Left renal pelvis (tissue), 4 donors: ENCODE measurements around the gene PRCP. TPM values are rescaled to one million over a fixed set of nuclear protein-coding genes. Genes with fewer than 3 reads are reported as not detected.
"Not testable (repeated sequence)": the region's sequence is repeated elsewhere in the genome, so short reads cannot be mapped to it uniquely, and the experiment has no call there.

ENCODE experiments used
- DNase-seq, 4 donors: peaks; one replicate each; pipeline ENCODE4 v3.0.0-alpha.2; 2013; ENCODE audit warnings: low read depth in 4 of 4, low spot score in 3 of 4
- polyA plus RNA-seq, 4 donors: library from polyadenylated mRNA; unstranded; fragments of 120-200 nt; gene quantifications; one replicate each; pipeline ENCODE4 v1.2.1, GENCODE V29; 2013; ENCODE audit not compliant: insufficient read length in 4 of 4

The PRCP gene
- 100 to 1,000 TPM; 203 to 317 (median 264) TPM for polyA plus RNA-seq

DNA sequence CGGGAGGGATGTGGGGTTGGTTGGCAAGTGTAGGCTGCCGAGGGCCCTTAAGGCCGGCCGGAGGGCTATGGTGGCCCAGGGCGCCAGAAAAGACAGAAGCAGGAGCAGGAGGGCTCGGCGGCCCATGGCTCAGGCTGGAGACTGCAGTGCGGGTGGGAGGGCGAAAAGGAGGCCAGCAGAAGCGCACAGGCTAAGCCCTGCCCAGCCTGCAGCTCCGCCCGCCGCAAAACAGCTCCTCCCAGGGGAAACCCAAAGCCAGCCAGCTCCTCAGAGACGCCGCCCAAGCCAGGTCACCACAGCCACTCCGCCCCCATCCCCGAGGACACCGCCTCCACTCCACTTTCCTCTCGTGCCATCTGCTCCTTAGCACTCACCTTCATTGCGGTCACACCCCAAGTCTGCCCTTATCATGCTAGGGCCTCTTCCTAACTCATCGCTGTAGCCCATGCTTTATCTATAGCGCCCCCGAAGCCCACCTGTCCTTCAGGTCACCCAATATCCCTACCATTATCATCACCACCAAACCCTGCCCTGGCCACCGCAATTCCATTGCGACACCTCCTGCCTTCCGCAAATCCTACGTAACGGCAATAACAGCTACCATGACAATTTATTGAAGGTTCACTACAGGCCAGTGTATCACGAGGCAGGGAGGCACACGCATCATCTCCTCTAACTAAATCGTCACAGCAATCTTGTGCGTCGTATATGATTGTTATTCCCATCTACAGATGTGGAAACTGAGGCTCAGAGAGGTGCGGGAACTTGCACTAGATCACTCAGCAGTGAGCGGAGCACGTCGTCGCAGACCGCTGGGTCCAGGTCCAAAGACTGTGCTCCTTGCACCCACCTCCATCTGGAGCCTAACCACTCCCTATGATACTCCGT, at the start of gene PRCP:
PRCP (minus strand) TSS at position 154 of the 888 bp plus-strand sequence; CDS start at position 126, 28 bp downstream.
- peak; percentile 73 to 83 (median 76) for DNase-seq

DNA sequence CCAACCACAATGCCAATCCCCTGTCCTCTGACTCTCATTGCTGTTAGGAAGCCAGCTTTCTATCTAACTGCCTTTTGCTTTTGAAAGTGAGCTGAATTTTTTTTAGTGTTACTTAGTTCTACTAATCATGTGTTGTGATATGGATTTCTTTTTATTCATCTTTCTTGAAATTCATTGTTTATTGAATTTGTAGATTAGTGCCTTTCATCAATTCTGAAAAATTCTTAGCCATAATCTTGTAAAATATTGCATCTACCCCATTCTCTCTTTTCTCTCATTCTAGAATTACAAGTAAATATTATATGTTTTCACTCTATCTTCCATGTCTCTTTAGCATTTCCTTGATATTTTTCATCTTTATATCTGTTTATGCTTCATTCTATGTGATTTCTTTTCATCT, 49.1 kb upstream of the PRCP start:
- no peak for DNase-seq

- no peak for DNase-seq
These were observed 45.5 kb upstream of the PRCP start for GRCh38 chr11:82945682-82946081.

DNA sequence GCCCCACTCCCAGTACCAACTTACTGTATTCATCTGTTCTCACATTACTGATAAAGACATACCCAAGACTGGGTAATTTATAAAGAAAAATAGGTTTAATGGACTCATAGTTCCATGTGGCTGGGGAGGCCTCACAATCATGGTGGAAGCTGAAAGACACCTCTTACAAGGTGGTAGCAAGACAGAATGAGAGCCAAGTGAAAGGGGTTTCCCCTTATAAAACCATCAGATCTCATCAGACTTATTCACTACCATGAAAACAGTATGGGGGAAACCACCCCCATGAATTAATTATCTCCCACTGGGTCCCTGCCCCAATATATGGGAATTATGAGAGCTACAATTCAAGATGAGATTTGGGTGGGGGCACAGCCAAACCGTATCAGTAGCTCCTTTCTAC, 44.8 kb upstream of the PRCP start:
- not testable (repeated sequence) for DNase-seq

DNA sequence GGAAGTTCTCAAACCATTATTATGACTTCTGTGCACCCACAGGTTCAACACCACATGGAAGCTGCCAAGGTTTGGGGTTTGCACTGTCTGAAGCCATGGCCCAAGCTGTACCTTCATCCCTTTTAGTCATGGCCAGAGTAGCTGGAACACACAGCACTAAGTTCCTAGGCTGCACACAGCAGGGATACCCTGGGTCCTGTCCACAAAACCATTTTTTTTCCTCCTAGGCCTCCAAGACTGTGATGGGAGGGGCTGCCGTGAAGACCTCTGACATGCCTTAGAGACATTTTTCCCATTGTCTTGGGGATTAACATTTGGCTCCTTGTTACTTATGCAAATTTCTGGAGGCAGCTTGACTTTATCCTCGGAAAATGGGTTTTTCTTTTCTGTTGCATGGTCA, 44.0 kb upstream of the PRCP start:
- no peak for DNase-seq

GRCh38 chr11:82943430-82943829, 43.2 kb upstream of the PRCP start:
- DNase-seq: not testable (repeated sequence)

DNA sequence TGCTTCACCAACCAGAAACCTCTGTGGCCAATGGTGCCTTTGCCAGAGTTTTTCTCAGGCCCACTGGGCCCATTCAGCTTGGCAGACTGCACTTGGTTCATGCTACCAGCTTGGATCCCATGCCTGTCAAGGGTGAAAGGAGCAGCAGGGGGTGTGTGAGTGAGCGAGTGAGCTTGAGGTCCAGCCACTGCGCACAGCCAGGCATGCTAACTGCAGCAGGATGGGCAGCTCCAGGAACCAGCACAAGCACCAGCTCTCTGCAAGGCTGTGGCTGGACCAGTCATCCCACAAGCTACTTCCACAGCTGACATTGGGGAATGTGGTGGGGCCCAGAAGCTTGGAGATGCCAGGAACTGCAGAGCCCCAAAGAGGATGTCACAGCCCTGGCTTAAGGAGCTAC, 42.1 kb upstream of the PRCP start:
- no peak for DNase-seq

DNA sequence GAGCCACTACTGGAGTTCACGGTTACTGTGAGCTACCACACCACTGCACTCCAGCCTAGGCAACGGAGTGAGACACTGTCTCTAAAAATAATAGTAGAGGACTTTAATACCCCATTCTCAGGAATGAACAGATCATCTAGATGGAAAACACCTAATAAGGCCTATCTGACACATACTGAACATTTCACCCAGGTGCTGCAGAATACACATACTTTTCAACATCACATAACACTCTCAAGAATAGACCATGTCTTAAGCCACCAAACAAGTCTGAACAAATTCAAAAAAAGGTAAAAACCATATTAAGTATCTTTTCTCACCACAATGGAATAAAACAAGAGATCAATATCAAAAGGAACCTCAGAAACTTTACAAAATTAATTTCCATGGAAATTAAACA, 39.2 kb upstream of the PRCP start:
- DNase-seq: no peak

GRCh38 chr11:82937554-82937953, 37.3 kb upstream of the PRCP start:
- DNase-seq: no peak

DNA sequence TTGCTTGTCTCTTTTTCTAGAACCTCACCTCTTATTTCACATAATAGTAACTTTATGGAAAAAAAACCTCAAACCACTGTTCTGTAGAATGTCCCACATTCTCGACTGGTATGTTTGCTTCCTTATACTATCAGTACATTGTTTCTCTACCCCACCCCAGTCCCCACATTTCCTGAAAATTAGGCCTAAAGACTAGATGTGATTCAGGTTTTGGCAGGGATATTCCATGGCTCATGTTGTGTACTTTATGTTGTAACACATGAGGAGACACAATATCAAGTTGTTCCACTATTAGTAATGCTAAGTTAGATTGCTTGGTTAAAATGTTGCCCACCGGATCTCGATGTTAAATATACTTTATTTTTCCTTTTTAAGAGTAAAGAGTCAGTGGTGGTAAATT, 36.0 kb upstream of the PRCP start:
- DNase-seq: no peak

DNA sequence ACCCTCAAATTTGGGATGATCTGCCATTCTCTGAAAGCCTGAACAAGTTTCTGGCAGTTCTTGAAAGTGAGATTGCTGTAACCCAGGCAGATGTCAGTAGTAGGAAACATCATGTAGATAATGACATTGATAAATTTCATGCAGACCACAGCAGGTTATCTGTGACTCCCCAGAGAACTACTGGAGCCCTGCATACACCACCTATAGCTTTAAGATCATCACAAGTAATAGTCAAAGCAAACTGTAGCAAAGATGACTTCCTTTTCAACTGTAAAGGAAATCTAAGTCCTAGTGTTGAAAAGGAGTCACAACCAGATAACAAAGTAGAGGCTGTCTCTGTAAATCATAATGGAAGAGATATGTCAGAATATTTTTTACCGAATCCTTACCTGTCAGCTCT, 32.3 kb upstream of the PRCP start:
- DNase-seq: no peak

- DNase-seq: no peak
These were observed 30.5 kb upstream of the PRCP start for GRCh38 chr11:82930734-82931133.

- DNase-seq: no peak
These were observed 30.0 kb upstream of the PRCP start for GRCh38 chr11:82930229-82930628.

- no peak for DNase-seq
These were observed 28.9 kb upstream of the PRCP start for GRCh38 chr11:82929121-82929520.

DNA sequence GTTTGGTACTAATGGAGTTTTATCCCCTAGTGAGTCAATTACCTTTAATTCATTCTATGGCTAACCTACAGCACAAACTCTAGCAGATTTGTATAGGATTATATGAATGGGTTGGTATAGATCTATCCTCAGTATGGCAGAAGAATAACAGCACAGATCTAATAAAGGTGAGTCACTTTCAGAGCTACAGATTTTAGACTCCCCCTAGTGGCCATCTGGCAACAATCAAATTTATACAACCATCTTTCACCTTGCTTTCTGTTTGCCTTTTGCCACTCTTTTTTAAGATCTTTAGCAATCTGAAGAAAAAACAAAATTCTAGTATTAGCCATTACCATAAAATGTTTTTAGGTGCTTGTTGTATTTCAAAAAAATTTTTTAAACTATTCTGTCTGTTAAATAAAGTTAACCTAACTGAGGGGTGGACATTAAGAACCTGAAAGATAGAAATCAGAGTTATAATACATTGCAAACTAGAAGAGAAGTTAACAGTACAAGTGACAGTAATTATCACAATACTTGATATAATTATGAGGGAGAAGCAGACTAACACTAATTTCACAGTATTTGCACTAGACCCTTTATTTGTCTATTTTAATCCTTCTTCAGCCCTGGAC, 27.1 kb upstream of the PRCP start:
- peak in 2 of 4 donors; percentile 18 to 20 for DNase-seq

GRCh38 chr11:82924522-82925224, 24.4 kb upstream of the PRCP start:
- DNase-seq: no peak

DNA sequence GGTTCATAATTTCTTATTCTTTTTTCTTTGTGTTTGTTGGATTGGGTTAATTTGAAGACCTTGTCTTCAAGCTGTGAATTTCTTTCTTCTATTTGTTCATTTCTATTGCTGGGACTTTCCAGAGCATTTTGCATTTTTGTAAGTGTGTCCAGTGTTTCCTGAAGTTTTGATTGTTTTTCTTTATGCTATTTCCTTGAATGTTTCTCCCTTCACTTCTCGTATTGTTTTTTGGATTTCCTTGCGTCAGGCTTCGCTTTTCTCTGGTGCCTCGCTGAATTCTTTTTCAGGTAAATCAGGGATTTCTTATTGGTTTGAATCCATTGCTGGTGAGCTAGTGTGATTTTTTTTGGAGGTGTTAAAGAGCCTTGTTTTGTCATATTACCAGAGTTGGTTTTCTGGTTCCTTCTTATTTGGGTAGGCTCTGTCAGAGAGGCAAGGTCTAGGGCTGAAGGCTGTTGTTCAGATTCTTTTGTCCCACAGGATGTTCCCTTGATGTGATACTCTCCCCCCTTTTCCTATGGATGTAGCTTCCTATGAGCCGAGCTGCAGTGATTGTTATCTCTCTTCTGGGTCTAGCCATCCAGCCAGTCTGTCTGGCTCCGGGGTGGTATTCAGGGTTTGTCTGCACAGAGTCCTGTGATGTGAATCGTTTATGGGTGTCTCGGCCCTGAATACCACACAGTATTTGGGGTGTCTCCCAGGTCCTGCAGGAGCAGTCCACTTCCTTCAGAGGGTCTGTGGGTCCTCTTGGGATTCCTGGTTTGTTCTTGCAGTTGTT, 22.4 kb upstream of the PRCP start:
- DNase-seq: not testable (repeated sequence)

DNA sequence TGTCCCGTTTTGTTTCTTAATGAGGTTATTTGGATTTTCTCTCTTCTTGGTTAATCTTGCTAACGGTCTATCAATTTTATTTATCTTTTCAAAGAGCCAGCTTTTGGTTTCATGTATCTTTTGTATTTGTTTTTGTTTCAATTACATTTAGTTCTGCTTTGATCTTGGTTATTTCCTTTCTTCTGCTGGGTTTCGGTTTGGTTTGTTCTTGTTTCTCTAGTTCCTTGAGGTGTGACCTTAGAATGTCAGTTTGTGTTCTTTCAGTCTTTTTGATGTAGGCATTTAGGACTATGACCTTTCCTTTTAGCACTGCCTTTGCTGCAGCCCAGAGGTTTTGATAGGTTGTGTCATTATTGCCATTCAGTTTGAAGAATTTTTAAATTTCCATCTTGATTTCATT, 20.0 kb upstream of the PRCP start:
- not testable (repeated sequence) for DNase-seq

GRCh38 chr11:82919786-82920185, 19.6 kb upstream of the PRCP start:
- not testable (repeated sequence) for DNase-seq

DNA sequence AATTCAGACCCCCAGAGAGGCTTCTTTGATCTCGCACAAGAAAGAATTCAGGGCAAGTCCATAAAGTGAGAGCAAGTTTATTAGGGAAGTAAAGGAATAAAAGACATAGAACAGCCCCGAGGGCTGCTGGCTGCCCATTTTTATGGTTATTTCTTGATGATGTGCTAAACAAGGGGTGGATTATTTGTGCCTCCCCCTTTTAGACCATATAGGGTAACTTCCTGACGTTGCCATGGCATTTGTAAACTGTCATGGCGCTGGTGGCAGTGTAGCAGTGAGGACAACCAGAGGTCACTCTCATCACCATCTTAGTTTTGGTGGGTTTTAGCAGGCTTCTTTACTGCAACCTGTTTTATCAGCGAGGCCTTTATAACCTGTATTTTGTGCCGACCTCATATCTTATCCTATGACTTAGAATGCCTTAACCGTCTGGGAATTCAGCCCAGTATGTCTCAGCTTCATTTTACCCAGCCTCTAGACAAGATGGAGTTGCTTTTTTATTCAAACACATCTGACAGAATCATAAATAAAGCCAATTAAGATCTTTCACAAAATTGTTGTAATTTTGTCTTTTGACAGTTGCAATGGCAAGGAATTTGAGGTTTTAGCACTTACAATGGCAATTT, 8.9 kb upstream of the PRCP start:
- DNase-seq: no peak
